PC-9 (cell line): ENCODE measurements around the gene IGSF6. TPM values are rescaled to one million over a fixed set of nuclear protein-coding genes. Genes with fewer than 3 reads are reported as not detected.
"Not testable (repeated sequence)": the region's sequence is repeated elsewhere in the genome, so short reads cannot be mapped to it uniquely, and the experiment has no call there.

Source experiments
- BruUV-seq: library from RNA; stranded (reverse); fragments of 400-500 nt; replicated peaks from 2 replicates; lab custom pipeline; 2021; lab: Mats Ljungman, UMichigan
- CTCF ChIA-PET: fragments of 300-600 bp; sonication (Branson Sonifier 250); formaldehyde crosslinking; loops from one replicate; lab custom pipeline; 2022; ENCODE audit warnings: antibody characterized with exemption; lab: Charles Lee
- POLR2A ChIA-PET: fragments of 300-600 bp; sonication (Branson Sonifier 250); formaldehyde crosslinking; loops from one replicate; lab custom pipeline; 2022; ENCODE audit warnings: antibody characterized with exemption; ENCODE audit not compliant: unreplicated experiment; lab: Charles Lee
- DNase-seq, 2 experiments: peaks; one replicate each; pipeline versions ENCODE4 v3.0.0 to v3.0.0-alpha.2; 2015 to 2022; ENCODE audit warnings: mixed read lengths in 1 of 2
- H2AFZ ChIP-seq: fragments of 200-600 bp; sonication (generic); 2 replicates; pipeline ENCODE4 v1.8.1; 2017; ENCODE audit warnings: antibody characterized with exemption
- H3F3A ChIP-seq: fragments of 200-600 bp; sonication (generic); 2 replicates; pipeline ENCODE4 v1.8.1; 2017; ENCODE audit warnings: antibody characterized with exemption, mild to moderate bottlenecking, low read depth; ENCODE audit not compliant: insufficient read depth
- H3K27ac ChIP-seq: fragments of 200-600 bp; sonication (generic); 2 replicates; pipeline ENCODE4 v1.6.1; 2016; ENCODE audit warnings: mixed run types
- H3K27me3 ChIP-seq: fragments of 200-600 bp; sonication (generic); 2 replicates; pipeline ENCODE4 v1.6.1; 2016; ENCODE audit warnings: low read depth, mixed run types; ENCODE audit not compliant: insufficient read depth
- H3K36me3 ChIP-seq: fragments of 200-600 bp; sonication (generic); 2 replicates; pipeline ENCODE4 v1.6.1; 2016; ENCODE audit warnings: low read depth, mixed run types
- H3K4me1 ChIP-seq: fragments of 200-600 bp; sonication (generic); replicated peaks from 2 replicates; pipeline ENCODE4 v1.6.1; 2016; ENCODE audit warnings: mixed run types; ENCODE audit not compliant: insufficient read depth
- H3K4me2 ChIP-seq: fragments of 200-600 bp; sonication (generic); 2 replicates; pipeline ENCODE4 v1.6.1; 2017; ENCODE audit warnings: mixed run types
- H3K4me3 ChIP-seq: fragments of 200-600 bp; sonication (generic); 2 replicates; pipeline ENCODE4 v1.6.1; 2016; ENCODE audit warnings: mixed run types
- H3K79me2 ChIP-seq: fragments of 200-600 bp; sonication (generic); 2 replicates; pipeline ENCODE4 v1.6.1; 2017; ENCODE audit warnings: low read depth, mixed run types
- H3K9me2 ChIP-seq: fragments of 200-600 bp; sonication (generic); 2 replicates; pipeline ENCODE4 v1.8.1; 2017; ENCODE audit warnings: mild to moderate bottlenecking; ENCODE audit not compliant: insufficient read depth
- H3K9me3 ChIP-seq: fragments of 200-600 bp; sonication (generic); 2 replicates; pipeline ENCODE4 v1.8.1; 2016; ENCODE audit warnings: low read depth; ENCODE audit not compliant: insufficient read depth
- H4K20me1 ChIP-seq: fragments of 200-600 bp; sonication (generic); 2 replicates; pipeline ENCODE4 v1.8.1; 2017; ENCODE audit not compliant: insufficient read depth
- EZH2 ChIP-seq: fragments of 200-600 bp; sonication (generic); IDR thresholded peaks from 2 replicates; pipeline ENCODE4 v1.8.0; 2017; ENCODE audit warnings: antibody characterized with exemption, low read depth
- intact Hi-C: fragments of 100-400 bp; cut with micrococcal nuclease; formaldehyde crosslinking; loops from one replicate; pipeline ENCODE4 v1.10.0; 2022; ENCODE audit not compliant: unreplicated experiment
- total RNA-seq: library from RNA; stranded (reverse); gene quantifications from 2 replicates; pipeline ENCODE4 v1.2.3, GENCODE V29; 2021
- TF ChIP-seq, protein P1 (sequence below): fragments of 200-600 bp; sonication (generic); conservative IDR thresholded peaks from 2 replicates; pipeline ENCODE4 v1.6.1; 2017; ENCODE audit warnings: mixed run types, antibody characterized with exemption, mild to moderate bottlenecking, moderate library complexity

Gene IGSF6
- total RNA-seq, 1 experiment from 2014 or later = not detected

DNA sequence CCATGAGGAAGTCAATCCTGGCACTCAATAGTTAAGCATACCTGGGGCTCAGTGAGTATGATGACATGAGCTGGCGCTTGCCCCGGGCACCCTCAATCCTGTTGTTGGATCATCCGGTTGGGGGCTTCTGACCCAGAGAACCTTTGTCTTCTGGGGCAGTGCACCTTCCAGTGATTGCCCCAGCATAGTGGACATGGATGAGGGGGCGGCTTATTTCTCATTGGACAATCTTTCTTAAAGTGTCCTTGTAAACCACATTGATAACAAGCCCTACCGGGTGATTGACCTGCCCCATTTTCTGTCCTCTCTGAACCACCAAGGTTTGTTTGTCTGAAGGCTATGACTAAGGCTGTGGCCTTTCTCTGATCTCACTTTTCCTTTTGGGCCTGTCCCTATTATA is 18.2 kb downstream of the IGSF6 start:
- DNase-seq = peak; percentile 10 to 82
- intact Hi-C loops = no loop called here
- TF ChIP-seq, protein P1, sequence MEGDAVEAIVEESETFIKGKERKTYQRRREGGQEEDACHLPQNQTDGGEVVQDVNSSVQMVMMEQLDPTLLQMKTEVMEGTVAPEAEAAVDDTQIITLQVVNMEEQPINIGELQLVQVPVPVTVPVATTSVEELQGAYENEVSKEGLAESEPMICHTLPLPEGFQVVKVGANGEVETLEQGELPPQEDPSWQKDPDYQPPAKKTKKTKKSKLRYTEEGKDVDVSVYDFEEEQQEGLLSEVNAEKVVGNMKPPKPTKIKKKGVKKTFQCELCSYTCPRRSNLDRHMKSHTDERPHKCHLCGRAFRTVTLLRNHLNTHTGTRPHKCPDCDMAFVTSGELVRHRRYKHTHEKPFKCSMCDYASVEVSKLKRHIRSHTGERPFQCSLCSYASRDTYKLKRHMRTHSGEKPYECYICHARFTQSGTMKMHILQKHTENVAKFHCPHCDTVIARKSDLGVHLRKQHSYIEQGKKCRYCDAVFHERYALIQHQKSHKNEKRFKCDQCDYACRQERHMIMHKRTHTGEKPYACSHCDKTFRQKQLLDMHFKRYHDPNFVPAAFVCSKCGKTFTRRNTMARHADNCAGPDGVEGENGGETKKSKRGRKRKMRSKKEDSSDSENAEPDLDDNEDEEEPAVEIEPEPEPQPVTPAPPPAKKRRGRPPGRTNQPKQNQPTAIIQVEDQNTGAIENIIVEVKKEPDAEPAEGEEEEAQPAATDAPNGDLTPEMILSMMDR = no peak
- no peak for TF ChIP-seq EZH2
- H3K9me2 ChIP-seq = no peaks in the 10 kb centered on the region
- H3K36me3 ChIP-seq = peaks cover 7% of the 10 kb centered on the region
- no peaks in the 10 kb centered on the region for H3K27me3 ChIP-seq
- H2AFZ ChIP-seq = no peak overlapping the region
- peaks cover 83% of the 10 kb centered on the region for H3K4me1 ChIP-seq
- peak overlapping the region; percentile 71 for H3K4me2 ChIP-seq
- peaks cover 59% of the 10 kb centered on the region for H3K79me2 ChIP-seq
- peaks cover 66% of the 10 kb centered on the region for H3F3A ChIP-seq
- H3K27ac ChIP-seq = peak overlapping the region; percentile 82
- no peaks in the 10 kb centered on the region for H4K20me1 ChIP-seq
- H3K4me3 ChIP-seq = peak overlapping the region; percentile 16; the same call in 1 of the 2 replicates
- no TSS peak for BruUV-seq
- 0 out of 2 replicates have a peak, but pooled peaks cover 5% of the 10 kb centered on the region for H3K9me3 ChIP-seq
- ChIA-PET POLR2A (no interaction called here), CTCF (interaction anchor here (1.2 kb wide), 1 partner anchor 75 kb away, joined by 3 read pairs; no protein-coding TSS in a partner anchor)

DNA sequence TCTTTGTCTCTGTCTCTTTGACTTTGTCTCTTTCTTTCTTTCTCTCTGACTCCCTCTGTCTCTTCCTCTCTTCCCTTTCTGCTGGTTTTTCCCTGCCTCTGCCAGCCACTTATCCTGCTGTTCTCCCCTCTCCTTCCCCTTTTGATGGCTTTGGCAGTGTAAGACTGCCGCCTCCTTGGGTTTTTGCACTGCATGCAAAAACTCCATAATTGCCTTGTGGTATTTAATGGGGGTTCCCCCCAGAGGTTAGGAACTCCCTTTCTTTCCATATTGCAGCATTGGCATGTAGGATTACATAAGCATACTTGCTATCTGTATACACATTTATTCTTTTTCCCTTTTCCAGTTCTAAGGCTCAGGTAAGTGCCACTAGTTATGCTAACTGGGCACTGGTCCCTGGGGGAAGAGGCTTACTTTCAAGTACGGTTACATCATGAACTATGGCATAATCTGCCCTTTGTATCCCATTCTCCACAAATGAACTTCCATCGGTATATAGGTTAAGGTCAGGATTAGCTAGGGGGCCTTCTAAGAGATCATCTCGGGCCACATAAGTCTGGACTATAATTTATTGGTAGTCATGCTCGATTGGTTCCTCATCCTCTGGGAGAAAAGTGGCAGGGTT is 20.3 kb downstream of the IGSF6 start:
- DNase-seq, POLR2A ChIA-PET, H4K20me1 ChIP-seq, intact Hi-C loops, H3K9me2 ChIP-seq, H3K4me3 ChIP-seq, H3K9me3 ChIP-seq, H3K27me3 ChIP-seq, CTCF ChIA-PET, BruUV-seq, H2AFZ ChIP-seq: not testable (repeated sequence)
- H3K4me2 ChIP-seq = peak overlapping the region; percentile 57
- peak overlapping the region; percentile 82 for H3K27ac ChIP-seq
- H3K36me3 ChIP-seq = peaks cover 21% of the 10 kb centered on the region
- H3K79me2 ChIP-seq = peaks cover 67% of the 10 kb centered on the region
- H3F3A ChIP-seq = peaks cover 70% of the 10 kb centered on the region
- H3K4me1 ChIP-seq = peaks cover 87% of the 10 kb centered on the region

DNA sequence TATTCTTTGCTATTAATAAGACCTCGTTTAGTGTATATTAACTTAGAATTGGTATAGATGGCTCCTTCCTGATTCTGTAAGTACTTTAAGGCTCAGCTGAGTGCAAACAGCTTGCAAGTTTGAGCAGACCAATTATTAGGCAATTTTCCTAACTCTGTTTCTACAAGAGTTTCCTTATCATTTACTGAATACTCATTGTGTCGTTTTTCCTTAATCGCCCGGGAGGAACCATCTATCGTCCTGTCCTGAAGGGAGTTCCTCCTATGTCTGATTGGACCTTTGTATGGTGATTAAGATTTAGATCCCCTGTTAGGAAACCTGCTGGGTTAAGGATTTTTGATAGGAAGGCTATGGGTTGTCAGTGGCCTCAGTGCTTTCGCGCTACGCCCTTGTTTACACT is 21.0 kb downstream of the IGSF6 start:
- Histone ChIP-seq H3K4me2 (peak overlapping the region; percentile 57), H3F3A (peaks cover 77% of the 10 kb centered on the region), H3K27ac (peak overlapping the region; percentile 100), H3K4me1 (peaks cover 94% of the 10 kb centered on the region), H3K36me3 (peaks cover 22% of the 10 kb centered on the region), H3K79me2 (peaks cover 60% of the 10 kb centered on the region)
- DNase-seq, H4K20me1 ChIP-seq, POLR2A ChIA-PET, intact Hi-C loops, H3K9me2 ChIP-seq, H3K27me3 ChIP-seq, H3K9me3 ChIP-seq, H3K4me3 ChIP-seq, CTCF ChIA-PET, BruUV-seq, H2AFZ ChIP-seq: not testable (repeated sequence)

- H3K27ac ChIP-seq = peak overlapping the region; percentile 100
- H4K20me1 ChIP-seq = not testable (repeated sequence)
Observed at GRCh38 chr16:21630866-21631265, 21.5 kb downstream of the IGSF6 start.

GRCh38 chr16:21629616-21630539 is 22.5 kb downstream of the IGSF6 start:
- H3K4me2 ChIP-seq = peak overlapping the region; percentile 57
- H4K20me1 ChIP-seq, H3K9me2 ChIP-seq, H2AFZ ChIP-seq, DNase-seq, intact Hi-C loops, BruUV-seq, H3K9me3 ChIP-seq, H3K27me3 ChIP-seq, H3K4me3 ChIP-seq, POLR2A ChIA-PET: not testable (repeated sequence)
- H3K36me3 ChIP-seq = peaks cover 33% of the 10 kb centered on the region
- peaks cover 87% of the 10 kb centered on the region for H3F3A ChIP-seq
- CTCF ChIA-PET = interaction anchor here (0.6 kb wide), 1 partner anchor 11 kb away, joined by 6 read pairs; no protein-coding TSS in a partner anchor
- peaks cover 100% of the 10 kb centered on the region for H3K4me1 ChIP-seq
- H3K27ac ChIP-seq = peak overlapping the region; percentile 100
- peaks cover 52% of the 10 kb centered on the region for H3K79me2 ChIP-seq

More at GRCh38 chr16:21630866-21631265, 21.5 kb downstream of the IGSF6 start:
- Histone ChIP-seq H3K79me2 (peaks cover 55% of the 10 kb centered on the region), H3K4me2 (peak overlapping the region; percentile 57), H3K36me3 (peaks cover 27% of the 10 kb centered on the region), H3K4me1 (peaks cover 99% of the 10 kb centered on the region), H3F3A (peaks cover 82% of the 10 kb centered on the region)
- H3K9me2 ChIP-seq, intact Hi-C loops, H2AFZ ChIP-seq, BruUV-seq, H3K27me3 ChIP-seq, CTCF ChIA-PET, H3K9me3 ChIP-seq, H3K4me3 ChIP-seq: not testable (repeated sequence)
- POLR2A ChIA-PET = interaction anchor here (0.6 kb wide), 1 partner anchor 1439 kb away, joined by 8 read pairs; no protein-coding TSS in a partner anchor
- peak; percentile 33 to 67 for DNase-seq
